GM19468 (cell line): ENCODE results near the gene PAMR1.
"Not testable (repeated sequence)": the region's sequence is repeated elsewhere in the genome, so short reads cannot be mapped to it uniquely, and the experiment has no call there.

Experiments
- ATAC-seq: cut with Tn5 transposase; IDR thresholded peaks from one replicate; pipeline ENCODE4 v1.9.1; 2021; ENCODE audit warnings: mild to moderate bottlenecking, moderate library complexity, moderate number of reproducible peaks; ENCODE audit not compliant: unreplicated experiment; ENCODE audit errors: extremely low read depth

The PAMR1 gene

DNA sequence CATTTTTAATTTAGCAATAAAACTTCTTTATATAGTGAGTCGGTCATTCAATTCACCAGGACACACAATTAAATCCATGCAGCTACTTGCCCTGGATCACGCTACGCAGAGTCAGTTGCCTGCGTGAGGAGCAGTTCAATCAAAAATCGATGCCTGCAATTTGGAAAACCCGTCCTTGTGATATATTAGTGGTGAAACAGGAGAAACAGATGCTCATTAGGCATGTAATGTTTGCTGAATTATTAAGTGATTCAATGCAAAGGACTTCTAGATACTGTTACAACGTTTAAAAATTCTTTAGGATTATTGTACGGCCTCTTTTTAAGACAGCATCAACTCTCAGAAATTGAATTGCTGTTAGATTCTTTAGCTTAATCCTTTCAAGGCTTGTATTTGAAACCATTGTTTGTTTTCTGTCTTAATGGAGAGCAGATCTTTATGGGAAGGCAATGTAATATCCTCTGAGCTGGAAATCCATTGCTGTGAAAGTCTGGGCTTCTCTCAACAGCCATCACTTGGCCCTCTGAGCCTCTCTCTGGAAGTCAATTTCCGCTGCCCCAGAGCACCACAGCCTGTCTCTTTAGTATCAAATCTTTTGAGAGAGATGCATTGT, 20.1 kb upstream of the PAMR1 start:
- no peak for ATAC-seq

- ATAC-seq, result no peak
These were observed 18.1 kb upstream of the PAMR1 start for GRCh38 chr11:35543481-35543880.

DNA sequence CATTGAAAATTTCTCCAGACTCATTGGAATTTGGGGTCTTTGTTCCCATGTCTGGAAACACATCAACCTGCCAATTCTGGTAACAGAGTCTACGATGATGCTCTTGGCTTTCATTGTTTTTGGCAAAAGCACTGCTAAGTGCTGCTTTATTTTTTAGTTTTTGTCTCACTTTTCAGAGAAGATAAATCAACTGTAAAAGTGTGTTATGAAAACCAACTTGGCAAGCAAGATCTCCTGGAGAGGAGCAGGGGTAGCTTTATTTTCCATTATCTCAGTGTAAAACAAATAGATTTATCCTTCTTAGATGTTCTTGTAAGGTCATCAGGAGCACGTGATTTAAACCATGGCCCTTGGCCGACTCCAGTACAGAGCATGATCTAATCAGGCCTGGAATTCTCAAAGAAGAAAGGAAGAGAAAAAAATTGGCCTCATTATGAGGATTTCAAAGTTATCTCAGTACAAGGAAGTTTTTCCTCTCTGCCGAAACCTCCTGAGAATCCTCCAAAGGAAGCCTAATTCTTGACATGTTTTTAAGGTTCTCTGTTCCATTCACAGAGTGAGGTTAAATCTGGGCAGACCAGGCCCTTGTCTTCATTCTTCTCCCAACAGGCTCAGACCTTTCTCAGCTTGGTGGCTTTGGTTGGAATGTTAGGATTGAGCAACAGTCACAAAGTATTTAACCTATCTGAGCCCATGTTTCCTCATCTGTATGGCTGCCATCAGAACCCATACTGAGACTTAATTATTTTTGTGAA, 16.4 kb upstream of the PAMR1 start:
- ATAC-seq, result no peak

DNA sequence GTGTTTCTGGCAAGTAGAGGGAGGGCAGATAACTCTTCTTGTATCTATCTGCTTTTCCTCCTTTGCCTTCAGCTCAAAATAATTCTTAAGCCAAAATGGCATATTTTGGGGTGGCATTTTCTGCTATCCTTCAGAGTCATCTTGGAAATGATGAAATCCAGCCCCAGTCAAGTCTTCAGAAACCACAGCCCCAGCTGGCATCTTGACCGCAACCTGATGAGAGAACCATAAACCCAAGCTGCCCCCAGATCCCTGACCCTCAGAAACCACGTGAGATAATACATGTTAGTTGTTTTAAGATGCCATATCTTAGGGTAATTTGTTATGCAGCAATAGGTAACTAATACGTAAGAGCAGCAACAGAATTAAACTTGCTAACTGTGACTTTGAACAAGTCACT, 15.1 kb upstream of the PAMR1 start:
- no peak for ATAC-seq

- ATAC-seq, result no peak
These were observed 14.4 kb upstream of the PAMR1 start for GRCh38 chr11:35539781-35540281.

DNA sequence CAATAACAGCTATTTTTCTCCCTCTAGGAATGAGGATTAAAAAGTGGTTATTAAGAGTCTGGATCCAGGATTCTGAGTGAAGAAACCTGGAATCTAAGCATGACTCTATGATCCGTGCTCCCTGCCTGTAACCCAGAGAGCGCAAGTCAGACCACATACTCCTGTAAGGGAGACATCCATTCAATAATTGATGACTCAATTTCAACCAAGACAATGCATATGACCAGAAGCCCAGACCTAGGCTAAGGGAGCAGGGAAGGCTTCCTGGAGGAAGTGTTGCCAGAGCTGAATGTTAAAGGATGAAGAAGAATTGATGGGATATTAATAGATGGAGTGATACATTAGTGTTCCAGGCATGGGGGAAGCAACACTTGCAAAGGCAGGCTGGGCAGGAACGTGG, 13.8 kb upstream of the PAMR1 start:
- no peak for ATAC-seq

DNA sequence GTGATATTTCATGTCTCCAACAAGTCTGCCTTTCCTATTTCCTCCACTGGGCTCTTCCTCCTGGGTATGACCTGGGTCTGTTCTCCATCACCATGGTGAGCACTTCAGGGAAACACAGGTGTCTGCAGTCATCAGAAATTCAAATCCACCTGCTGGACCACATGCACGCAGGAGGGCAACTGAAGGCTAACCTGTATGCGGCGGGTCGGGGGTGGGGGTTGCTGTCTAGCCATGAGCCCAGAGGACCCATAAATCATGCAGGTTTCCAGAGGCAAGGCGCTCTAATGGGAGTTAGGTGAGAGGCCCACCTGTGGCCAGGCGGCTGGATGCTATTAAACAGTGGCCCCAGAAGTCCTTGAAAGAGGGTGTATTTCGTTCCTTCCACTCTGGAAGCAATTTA, 11.1 kb upstream of the PAMR1 start:
- ATAC-seq, result no peak

DNA sequence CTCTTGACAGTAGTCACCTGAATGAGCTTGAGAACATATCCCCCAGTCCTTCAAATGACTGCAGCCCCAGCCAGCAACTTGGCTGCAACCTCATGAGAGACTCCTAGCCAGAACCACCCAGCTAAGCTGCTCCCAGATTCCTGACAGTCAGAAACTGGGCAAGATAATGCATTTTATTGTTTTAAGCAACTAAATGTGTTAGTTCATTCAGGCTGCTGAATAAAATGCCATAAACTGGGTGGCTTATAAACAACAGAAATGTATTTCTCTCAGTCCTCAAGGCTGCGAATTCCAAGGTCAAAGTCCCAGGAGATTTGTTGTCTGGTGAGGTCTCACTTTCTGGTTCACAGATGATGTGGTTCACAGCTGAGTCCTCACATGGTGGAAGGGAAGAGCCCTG, 5.8 kb upstream of the PAMR1 start:
- ATAC-seq, result no peak

GRCh38 chr11:35529971-35530495, 4.6 kb upstream of the PAMR1 start:
- no peak for ATAC-seq

DNA sequence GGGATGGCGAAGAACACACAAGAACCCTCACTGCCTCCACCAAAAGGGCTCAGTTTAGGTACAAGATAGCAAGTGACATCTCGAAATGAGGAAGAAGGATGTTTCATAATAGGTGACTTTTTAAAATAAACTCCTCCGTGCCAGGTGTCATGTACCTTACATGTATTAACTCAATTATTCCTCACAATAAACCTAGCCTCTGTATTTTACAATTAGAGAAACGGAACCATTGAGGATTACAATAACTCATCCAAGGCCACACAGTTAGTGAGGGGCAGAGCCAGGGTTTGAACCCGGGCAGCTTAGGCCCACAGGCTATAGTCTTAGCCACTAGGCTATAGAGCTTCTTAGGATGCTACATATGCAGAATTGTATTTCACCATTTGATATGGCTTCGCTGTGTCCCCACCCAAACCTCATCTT, 965 bp upstream of the PAMR1 start:
- no peak for ATAC-seq

DNA sequence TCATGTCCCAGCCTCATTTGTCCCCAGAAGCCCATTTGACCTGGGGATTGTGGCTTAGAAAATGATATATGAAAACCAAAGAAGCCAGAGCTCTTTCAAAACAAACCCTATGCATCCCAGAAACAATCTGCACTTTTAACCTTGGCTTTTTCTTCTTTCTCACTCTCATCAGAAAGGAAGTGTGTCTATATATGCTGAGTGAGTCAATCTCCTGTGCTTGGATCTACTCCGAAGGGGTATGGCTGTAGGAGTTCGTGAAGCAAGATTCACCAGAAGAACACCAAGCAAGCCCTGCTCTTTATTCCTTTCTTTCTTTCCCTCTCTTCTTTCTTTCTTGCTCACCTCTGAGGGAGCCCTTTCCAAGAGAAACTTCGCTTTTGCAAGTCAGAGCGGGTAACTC, 636 bp downstream of the PAMR1 start:
- no peak for ATAC-seq

DNA sequence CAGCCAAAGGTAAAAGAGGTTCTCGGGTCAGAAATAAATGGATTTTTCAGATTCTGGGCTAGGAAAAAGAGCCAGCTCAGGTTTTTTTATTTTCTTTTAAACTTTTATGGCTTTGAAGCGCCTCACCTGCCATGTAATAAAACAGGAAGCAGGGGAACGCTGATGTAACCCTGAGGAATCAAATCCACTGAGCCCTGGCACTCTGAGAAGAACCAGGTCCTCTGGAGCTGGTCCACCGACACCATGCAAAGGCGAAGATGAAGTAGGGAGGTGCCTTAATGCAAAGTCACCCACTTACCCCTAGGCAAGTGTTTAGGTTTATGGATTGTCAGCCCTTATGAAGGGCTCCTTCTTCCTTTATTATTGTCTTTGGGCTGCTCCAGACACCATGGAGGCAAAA, 1.6 kb downstream of the PAMR1 start:
- no peak for ATAC-seq

- no peak for ATAC-seq
These were observed 2.1 kb downstream of the PAMR1 start for GRCh38 chr11:35523331-35523768.

GRCh38 chr11:35522091-35522490, 3.3 kb downstream of the PAMR1 start:
- ATAC-seq, result not testable (repeated sequence)

GRCh38 chr11:35520376-35520775, 5.0 kb downstream of the PAMR1 start:
- no peak for ATAC-seq

- ATAC-seq, result no peak
These were observed 6.7 kb downstream of the PAMR1 start for GRCh38 chr11:35518766-35519165.

DNA sequence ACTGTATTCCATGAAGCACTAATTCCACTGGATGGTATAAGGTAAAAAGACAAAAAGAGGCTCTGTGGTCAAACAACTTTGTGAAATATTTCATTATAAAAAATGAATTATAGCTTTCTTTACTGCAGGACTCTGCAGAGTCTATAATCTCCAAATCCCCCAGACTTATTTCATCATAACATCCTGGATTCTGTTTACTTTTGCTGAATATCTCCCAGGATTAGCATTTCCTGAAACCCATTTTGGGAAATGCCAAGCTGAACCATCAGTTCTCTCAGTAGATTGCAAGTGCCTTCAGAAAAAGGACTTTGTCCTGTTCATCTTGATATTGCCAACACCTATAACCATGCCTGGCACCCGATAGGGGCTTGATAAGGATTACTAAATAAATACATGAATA, 7.9 kb downstream of the PAMR1 start:
- no peak for ATAC-seq

DNA sequence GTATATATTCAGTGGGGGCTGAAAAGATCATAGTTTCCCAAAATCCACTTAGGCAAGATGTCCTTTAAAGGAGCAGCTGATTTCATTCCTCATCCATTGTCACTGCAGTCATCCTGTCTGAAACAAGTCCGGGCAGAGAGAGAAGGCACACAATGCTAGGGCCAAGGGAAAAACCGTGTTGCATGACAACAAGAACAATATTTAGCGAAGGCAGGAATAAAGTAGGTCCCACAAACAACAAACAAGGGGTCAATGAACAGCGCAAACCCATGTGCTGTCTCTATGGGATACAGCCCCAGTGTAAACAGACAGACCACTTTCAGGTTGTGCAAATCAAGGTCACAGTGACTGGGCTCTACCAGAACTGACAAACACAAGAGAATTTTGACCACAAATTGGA, 9.0 kb downstream of the PAMR1 start:
- no peak for ATAC-seq

GRCh38 chr11:35515224-35515623, 10.2 kb downstream of the PAMR1 start:
- ATAC-seq, result no peak

DNA sequence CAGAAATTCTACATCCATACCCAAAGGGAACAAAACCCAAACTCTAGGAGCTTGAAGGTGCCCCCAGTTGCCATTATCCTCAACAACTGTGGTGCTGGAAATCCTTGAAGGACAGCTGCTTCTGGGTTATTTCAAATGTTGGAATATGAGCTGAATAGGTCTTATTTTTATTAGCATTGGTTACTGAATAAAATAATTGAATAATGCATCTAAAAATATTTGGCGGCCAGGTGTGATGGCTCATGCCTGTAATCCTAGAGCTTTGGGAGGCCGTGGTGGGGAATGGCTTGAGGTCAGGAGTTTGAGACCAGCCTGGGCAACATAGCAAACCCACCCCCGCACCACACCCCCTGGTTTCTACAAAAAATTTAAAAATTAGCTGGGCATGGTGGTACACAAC, 10.9 kb downstream of the PAMR1 start:
- ATAC-seq, result no peak

- ATAC-seq, result no peak
These were observed 13.8 kb downstream of the PAMR1 start for GRCh38 chr11:35511666-35512065.

DNA sequence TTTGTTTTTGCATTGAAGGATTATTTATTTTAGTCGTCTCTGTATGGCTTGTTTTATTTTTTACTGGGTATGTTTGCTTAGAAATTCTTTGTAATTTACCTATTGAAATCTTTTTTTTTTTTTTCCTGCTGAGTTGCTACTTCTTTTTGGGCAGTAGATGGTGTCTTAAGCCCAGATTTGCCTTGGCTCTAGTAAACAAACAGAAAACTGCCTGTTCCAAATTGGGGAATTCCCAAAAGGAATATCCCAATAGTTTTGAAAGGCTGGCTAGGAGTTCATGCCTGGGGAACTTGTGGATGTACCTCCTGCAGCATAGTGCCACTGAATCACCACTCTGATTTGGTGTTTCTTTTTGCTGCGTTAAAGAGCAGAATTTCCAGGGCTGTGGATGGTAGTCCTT, 17.7 kb downstream of the PAMR1 start:
- no peak for ATAC-seq
